VCaP (cell line): ENCODE measurements around the gene DRG2.

Experiments
- H3K27ac ChIP-seq: fragments of 450-650 bp; 2 replicates; pipeline ENCODE4 v1.5.1; 2017
- CTCF ChIP-seq: fragments of 450-650 bp; conservative IDR thresholded peaks from 2 replicates; pipeline ENCODE4 v1.5.1; 2017; ENCODE audit warnings: mild to moderate bottlenecking, moderate library complexity

DRG2 gene

GRCh38 chr17:18117533-18117932, 29.8 kb downstream of the DRG2 start:
- no peak overlapping the region for H3K27ac ChIP-seq
- TF ChIP-seq CTCF, result no peak

- H3K27ac ChIP-seq, result no peak overlapping the region
- TF ChIP-seq CTCF, result no peak
These were observed 30.5 kb downstream of the DRG2 start for GRCh38 chr17:18117982-18118975.

- no peak overlapping the region for H3K27ac ChIP-seq
- TF ChIP-seq CTCF, result no peak
These were observed 31.5 kb downstream of the DRG2 start for GRCh38 chr17:18119166-18119745.

- no peak overlapping the region for H3K27ac ChIP-seq
- TF ChIP-seq CTCF, result no peak
These were observed 32.2 kb downstream of the DRG2 start for GRCh38 chr17:18119938-18120337.

- H3K27ac ChIP-seq, result no peak overlapping the region
- no peak for TF ChIP-seq CTCF
These were observed 32.8 kb downstream of the DRG2 start for GRCh38 chr17:18120461-18121017.

- no peak for TF ChIP-seq CTCF
- no peak overlapping the region for H3K27ac ChIP-seq
These were observed 33.6 kb downstream of the DRG2 start for GRCh38 chr17:18121144-18121910.
